Suprapubic skin (tissue), 4 donors: ENCODE measurements around the gene FKBP3. TPM values are rescaled to one million over a fixed set of nuclear protein-coding genes. Genes with fewer than 3 reads are reported as not detected.

ENCODE experiments used
- DNase-seq, 2 donors: peaks; one replicate each; pipeline ENCODE4 v3.0.0-alpha.2; 2019; ENCODE audit warnings: low spot score in 2 of 2
- H3K27ac ChIP-seq: fragments of 200-600 bp; sonication (generic); one replicate; pipeline ENCODE4 v1.5.1; 2019
- H3K27me3 ChIP-seq: fragments of 200-600 bp; sonication (generic); one replicate; pipeline ENCODE4 v1.5.1; 2019
- H3K36me3 ChIP-seq: fragments of 200-600 bp; sonication (generic); one replicate; pipeline ENCODE4 v1.5.1; 2019
- H3K4me1 ChIP-seq: fragments of 200-600 bp; sonication (generic); one replicate; pipeline ENCODE4 v1.5.1; 2019
- H3K4me3 ChIP-seq: fragments of 200-600 bp; sonication (generic); one replicate; pipeline ENCODE4 v1.5.1; 2019; ENCODE audit warnings: mild to moderate bottlenecking
- H3K9me3 ChIP-seq: fragments of 200-600 bp; sonication (generic); one replicate; pipeline ENCODE4 v1.5.1; 2019
- EP300 ChIP-seq: sonication (generic); formaldehyde crosslinking; IDR thresholded peaks from one replicate; pipeline ENCODE4 v1.6.1; 2017; ENCODE audit warnings: antibody characterized with exemption
- POLR2A ChIP-seq, 2 donors: fragments of 450-650 bp; IDR thresholded peaks; one replicate each; pipeline ENCODE4 v1.6.1; 2017; ENCODE audit warnings: antibody characterized with exemption in 2 of 2, mild to moderate bottlenecking in 2 of 2, moderate library complexity in 2 of 2
- POLR2AphosphoS5 ChIP-seq, 3 donors: sonication (generic); formaldehyde crosslinking; IDR thresholded peaks; one replicate each; pipeline ENCODE4 v1.6.1; 2017; ENCODE audit warnings: antibody characterized with exemption in 3 of 3
- WGBS: methylation state at CpG from one replicate; pipeline ENCODE4 v1.1.5; 2018; 5-methylcytosine and 5-hydroxymethylcytosine counted together
- total RNA-seq, 4 donors: library from RNA; depleted of rRNA; stranded (reverse); fragments of >200 nt; gene quantifications; one replicate each; pipeline ENCODE4 v1.1.0, GENCODE V29; 2016
- TF ChIP-seq, protein P1 (sequence below), 2 donors: fragments of 200-600 bp in 1 of 2; fragments of 450-650 bp in 1 of 2; sonication (generic) in 1 of 2; IDR thresholded peaks; one replicate each; pipeline ENCODE4 v1.5.1; 2016 to 2019; ENCODE audit warnings: antibody characterized with exemption in 2 of 2, mild to moderate bottlenecking in 1 of 2, moderate library complexity in 1 of 2

The FKBP3 gene
- total RNA-seq, 4 donors from 2014 or later: 19.4 to 47.1 (median 22.0) TPM

DNA sequence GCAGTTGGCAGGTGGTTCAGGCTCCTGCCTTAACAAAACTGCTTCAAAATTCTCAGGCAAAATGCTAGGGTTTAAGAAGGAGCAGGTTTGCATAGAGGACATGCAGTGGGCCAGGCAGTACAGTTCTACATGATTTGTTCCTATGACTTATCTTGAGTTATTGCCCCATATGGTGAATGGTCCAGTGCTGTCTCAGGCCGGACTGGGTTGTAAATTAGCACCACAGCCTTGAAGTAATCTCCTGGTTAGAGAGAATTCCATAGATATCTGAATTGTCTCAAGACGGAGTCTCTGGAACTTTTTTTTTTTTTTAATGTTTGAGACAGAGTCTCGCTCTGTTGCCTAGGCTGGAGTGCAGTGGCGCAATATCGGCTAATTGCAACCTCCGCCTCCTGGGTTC is 62.2 kb downstream of the FKBP3 start:
- Histone ChIP-seq H3K27ac (no peak overlapping the region), H3K36me3 (peaks cover 25% of the 10 kb centered on the region), H3K4me1 (no peaks in the 10 kb centered on the region), H3K4me3 (no peak overlapping the region), H3K9me3 (peaks cover 3% of the 10 kb centered on the region), H3K27me3 (no peaks in the 10 kb centered on the region)
- WGBS: 91% methylated on average over 6 of the region's 6 CpGs
- TF ChIP-seq EP300 (no peak), POLR2A (IDR thresholded peaks at IDR 0.05) (no peak), POLR2AphosphoS5 (IDR thresholded peaks at IDR 0.05) (no peak)
- TF ChIP-seq, protein P1, sequence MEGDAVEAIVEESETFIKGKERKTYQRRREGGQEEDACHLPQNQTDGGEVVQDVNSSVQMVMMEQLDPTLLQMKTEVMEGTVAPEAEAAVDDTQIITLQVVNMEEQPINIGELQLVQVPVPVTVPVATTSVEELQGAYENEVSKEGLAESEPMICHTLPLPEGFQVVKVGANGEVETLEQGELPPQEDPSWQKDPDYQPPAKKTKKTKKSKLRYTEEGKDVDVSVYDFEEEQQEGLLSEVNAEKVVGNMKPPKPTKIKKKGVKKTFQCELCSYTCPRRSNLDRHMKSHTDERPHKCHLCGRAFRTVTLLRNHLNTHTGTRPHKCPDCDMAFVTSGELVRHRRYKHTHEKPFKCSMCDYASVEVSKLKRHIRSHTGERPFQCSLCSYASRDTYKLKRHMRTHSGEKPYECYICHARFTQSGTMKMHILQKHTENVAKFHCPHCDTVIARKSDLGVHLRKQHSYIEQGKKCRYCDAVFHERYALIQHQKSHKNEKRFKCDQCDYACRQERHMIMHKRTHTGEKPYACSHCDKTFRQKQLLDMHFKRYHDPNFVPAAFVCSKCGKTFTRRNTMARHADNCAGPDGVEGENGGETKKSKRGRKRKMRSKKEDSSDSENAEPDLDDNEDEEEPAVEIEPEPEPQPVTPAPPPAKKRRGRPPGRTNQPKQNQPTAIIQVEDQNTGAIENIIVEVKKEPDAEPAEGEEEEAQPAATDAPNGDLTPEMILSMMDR (IDR thresholded peaks at IDR 0.05): no peak
- DNase-seq: no peak

DNA sequence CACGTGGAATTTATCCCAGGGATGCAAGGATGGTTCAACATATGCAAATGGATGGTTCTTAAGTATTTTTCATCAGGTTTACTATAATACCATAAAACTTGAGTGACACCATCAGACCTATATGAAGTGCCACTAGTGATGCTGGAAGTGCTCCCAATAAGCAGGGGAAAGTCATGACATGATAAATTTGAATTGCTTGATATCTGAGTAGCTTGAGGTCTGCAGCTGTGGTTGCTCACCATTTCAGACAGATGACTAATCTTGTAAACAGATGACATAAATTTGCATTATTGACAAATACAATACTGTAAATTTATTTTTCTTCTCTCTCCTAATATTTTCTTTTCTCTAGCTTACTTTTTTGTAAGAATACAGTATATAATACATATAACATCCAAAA is 64.1 kb downstream of the FKBP3 start:
- no peaks in the 10 kb centered on the region for H3K27me3 ChIP-seq
- 97% methylated on average over 1 of the region's 1 CpG for WGBS

DNA sequence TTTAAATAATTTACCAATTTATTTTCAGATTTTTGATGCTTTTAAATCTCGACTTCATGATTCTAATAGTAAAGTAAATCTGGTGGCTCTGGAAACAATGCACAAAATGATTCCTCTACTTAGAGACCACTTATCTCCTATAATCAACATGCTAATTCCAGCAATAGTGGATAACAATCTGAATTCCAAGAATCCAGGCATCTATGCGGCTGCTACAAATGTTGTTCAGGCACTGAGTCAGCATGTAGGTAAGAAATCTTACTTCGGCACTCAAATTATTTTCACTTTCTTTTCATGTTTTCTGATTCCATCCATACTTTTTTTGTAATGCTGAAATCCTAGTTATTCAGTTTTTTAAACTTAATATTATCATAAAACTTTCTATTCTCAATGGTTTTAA is 65.9 kb downstream of the FKBP3 start:
- 93% methylated on average over 3 of the region's 3 CpGs for WGBS

More for the DNA sequence above, 64.1 kb downstream of the FKBP3 start:
- Histone ChIP-seq H3K4me3 (no peak overlapping the region), H3K36me3 (peaks cover 25% of the 10 kb centered on the region), H3K27ac (no peak overlapping the region), H3K9me3 (peaks cover 3% of the 10 kb centered on the region), H3K4me1 (no peaks in the 10 kb centered on the region)
- TF ChIP-seq POLR2A (IDR thresholded peaks at IDR 0.05) (no peak), POLR2AphosphoS5 (IDR thresholded peaks at IDR 0.05) (no peak), EP300 (no peak)
- TF ChIP-seq, protein P1 (IDR thresholded peaks at IDR 0.05): no peak
- DNase-seq: no peak

DNA sequence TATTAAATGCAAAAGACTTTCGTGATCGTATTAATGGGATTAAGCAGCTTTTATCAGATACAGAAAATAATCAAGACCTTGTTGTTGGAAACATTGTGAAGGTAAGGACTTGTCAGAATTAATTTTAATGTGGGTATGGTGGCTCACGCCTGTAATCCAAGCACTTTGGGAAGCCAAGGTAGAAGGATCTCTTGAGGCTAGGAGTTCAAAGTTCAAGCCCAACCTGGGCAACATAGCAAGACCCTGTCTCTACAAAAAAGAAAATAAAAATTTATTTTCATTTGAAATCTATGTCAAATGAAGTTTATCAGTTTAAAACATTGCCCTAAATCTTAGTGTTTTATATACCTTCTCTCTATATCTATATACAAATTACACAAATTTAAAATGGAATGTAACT is 67.6 kb downstream of the FKBP3 start:
- Histone ChIP-seq H3K27ac (no peak overlapping the region), H3K36me3 (peaks cover 25% of the 10 kb centered on the region), H3K9me3 (peaks cover 3% of the 10 kb centered on the region), H3K4me1 (no peaks in the 10 kb centered on the region), H3K27me3 (no peaks in the 10 kb centered on the region), H3K4me3 (no peak overlapping the region)
- DNase-seq: no peak
- WGBS: over 99% methylated on average over 3 of the region's 3 CpGs
- TF ChIP-seq POLR2AphosphoS5 (IDR thresholded peaks at IDR 0.05) (no peak), EP300 (no peak), POLR2A (IDR thresholded peaks at IDR 0.05) (no peak)
- TF ChIP-seq, protein P1 (IDR thresholded peaks at IDR 0.05): no peak

More for the DNA sequence above, 65.9 kb downstream of the FKBP3 start:
- Histone ChIP-seq H3K4me3 (no peak overlapping the region), H3K27ac (no peak overlapping the region), H3K9me3 (peaks cover 3% of the 10 kb centered on the region), H3K27me3 (no peaks in the 10 kb centered on the region), H3K4me1 (no peaks in the 10 kb centered on the region), H3K36me3 (peaks cover 25% of the 10 kb centered on the region)
- TF ChIP-seq POLR2A (IDR thresholded peaks at IDR 0.05) (no peak), EP300 (no peak), POLR2AphosphoS5 (IDR thresholded peaks at IDR 0.05) (no peak)
- TF ChIP-seq, protein P1 (IDR thresholded peaks at IDR 0.05): no peak
- no peak for DNase-seq

DNA sequence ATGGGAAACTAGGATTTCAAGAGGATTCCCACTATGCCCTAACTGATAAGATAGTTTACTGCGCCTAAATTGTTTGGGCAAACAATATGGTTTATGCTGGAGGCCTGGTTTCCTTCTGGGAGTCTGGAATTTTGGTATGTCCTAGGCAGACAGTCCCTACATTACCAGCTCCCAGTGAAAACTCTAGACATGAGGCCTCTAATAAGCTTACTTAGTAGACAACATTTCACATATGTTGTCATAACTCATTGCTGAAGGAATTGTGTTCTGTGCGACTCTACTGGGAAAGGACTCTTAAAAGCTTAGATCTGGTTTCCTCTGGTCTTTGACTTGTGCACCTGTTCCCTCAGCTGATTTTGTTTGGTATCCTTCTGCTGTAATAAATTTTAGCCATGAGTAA is 68.3 kb downstream of the FKBP3 start:
- no peaks in the 10 kb centered on the region for H3K4me1 ChIP-seq
- no peaks in the 10 kb centered on the region for H3K27me3 ChIP-seq
- H3K4me3 ChIP-seq: no peak overlapping the region
- H3K9me3 ChIP-seq: peaks cover 3% of the 10 kb centered on the region
- peaks cover 21% of the 10 kb centered on the region for H3K36me3 ChIP-seq
- TF ChIP-seq, protein P1 (IDR thresholded peaks at IDR 0.05): no peak
- TF ChIP-seq POLR2A (IDR thresholded peaks at IDR 0.05) (no peak), EP300 (no peak), POLR2AphosphoS5 (IDR thresholded peaks at IDR 0.05) (no peak)
- H3K27ac ChIP-seq: no peak overlapping the region
- WGBS: 83% methylated on average over 2 of the region's 2 CpGs
- DNase-seq: no peak

Other genes with a start within 250 kb of the FKBP3 start
- gene KLHL28, start 172.5 kb downstream of the FKBP3 start, total RNA-seq: 10 to 100 TPM; 13.7 to 23.5 (median 16.2) TPM
- gene TOGARAM1, start 172.3 kb downstream of the FKBP3 start, total RNA-seq: 10 to 100 TPM; 12.5 to 24.3 (median 14.2) TPM
- gene PRPF39, start 50.4 kb downstream of the FKBP3 start, total RNA-seq: 10 to 100 TPM; 37.4 to 99.4 (median 40.6) TPM
- 10 to 100 TPM in 1 of 4 donors, 1 to 10 TPM in 3; 2.6 to 10.1 (median 6.4) TPM for gene FANCM, start 1.4 kb upstream of the FKBP3 start, total RNA-seq
- gene MIS18BP1, start 118.7 kb upstream of the FKBP3 start, total RNA-seq: 10 to 100 TPM; 23.7 to 28.6 (median 27.2) TPM